GM19395 (cell line): ENCODE data around the gene CADM2.
"Not testable (repeated sequence)": the region's sequence is repeated elsewhere in the genome, so short reads cannot be mapped to it uniquely, and the experiment has no call there.

Experiments used
- ATAC-seq: cut with Tn5 transposase; IDR thresholded peaks from one replicate; pipeline ENCODE4 v1.9.1; 2021; ENCODE audit warnings: mild to moderate bottlenecking, moderate library complexity; ENCODE audit not compliant: unreplicated experiment

Gene CADM2

GRCh38 chr3:85433319-85433718 lies 474.5 kb downstream of the CADM2 start:
- no peak for ATAC-seq

GRCh38 chr3:85455561-85456200 lies 496.9 kb downstream of the CADM2 start:
- ATAC-seq = no peak

GRCh38 chr3:85474241-85474640 lies 515.5 kb downstream of the CADM2 start:
- ATAC-seq = no peak

GRCh38 chr3:85475346-85475745 lies 516.6 kb downstream of the CADM2 start:
- no peak for ATAC-seq

GRCh38 chr3:85476891-85477495 lies 518.2 kb downstream of the CADM2 start:
- no peak for ATAC-seq

GRCh38 chr3:85481411-85482212 lies 522.8 kb downstream of the CADM2 start:
- ATAC-seq = no peak

- no peak for ATAC-seq
Measured at GRCh38 chr3:85482213-85482490, 523.4 kb downstream of the CADM2 start.

- no peak for ATAC-seq
Measured at GRCh38 chr3:85483986-85484385, 525.2 kb downstream of the CADM2 start.

- no peak for ATAC-seq
Measured at GRCh38 chr3:85487375-85487774, 528.6 kb downstream of the CADM2 start.

GRCh38 chr3:85495602-85496001 lies 536.8 kb downstream of the CADM2 start:
- no peak for ATAC-seq

GRCh38 chr3:85498177-85498576 lies 539.4 kb downstream of the CADM2 start:
- ATAC-seq = no peak

GRCh38 chr3:85502148-85502875 lies 543.5 kb downstream of the CADM2 start:
- ATAC-seq = no peak

GRCh38 chr3:85504129-85504784 lies 545.5 kb downstream of the CADM2 start:
- ATAC-seq = not testable (repeated sequence)

- ATAC-seq = not testable (repeated sequence)
Measured at GRCh38 chr3:85504785-85505511, 546.2 kb downstream of the CADM2 start.

- not testable (repeated sequence) for ATAC-seq
Measured at GRCh38 chr3:85507052-85507451, 548.3 kb downstream of the CADM2 start.

- ATAC-seq = no peak
Measured at GRCh38 chr3:85508659-85509058, 549.9 kb downstream of the CADM2 start.

- ATAC-seq = no peak
Measured at GRCh38 chr3:85516146-85516545, 557.4 kb downstream of the CADM2 start.

GRCh38 chr3:85524104-85524503 lies 565.3 kb downstream of the CADM2 start:
- ATAC-seq = no peak

GRCh38 chr3:85525264-85525663 lies 566.5 kb downstream of the CADM2 start:
- no peak for ATAC-seq

- no peak for ATAC-seq
Measured at GRCh38 chr3:85533586-85533985, 574.8 kb downstream of the CADM2 start.
